Breast epithelium (tissue), 4 donors: ENCODE data around the gene RABL2A. TPM values are rescaled to one million over a fixed set of nuclear protein-coding genes. Genes with fewer than 3 reads are reported as not detected.
A peak's percentile ranks its signal among the peaks of the same experiment; 100 is the strongest.
"Not testable (repeated sequence)": the region's sequence is repeated elsewhere in the genome, so short reads cannot be mapped to it uniquely, and the experiment has no call there.

Experiments
- DNase-seq, 2 donors: peaks; one replicate each; pipeline ENCODE4 v3.0.0-alpha.2; 2019; ENCODE audit warnings: low spot score in 2 of 2
- H3K27ac ChIP-seq, 2 donors: fragments of 200-600 bp; sonication (generic) in 1 of 2; one replicate each; pipeline ENCODE4 v1.5.1; 2016 to 2019; ENCODE audit warnings: mild to moderate bottlenecking in 1 of 2
- H3K27me3 ChIP-seq, 2 donors: fragments of 200-600 bp; sonication (generic) in 1 of 2; one replicate each; pipeline versions ENCODE4 v1.5.1 to v1.6.0; 2017 to 2019; ENCODE audit warnings: control low read depth in 1 of 2, mild to moderate bottlenecking in 1 of 2
- H3K36me3 ChIP-seq: fragments of 200-600 bp; one replicate; pipeline ENCODE4 v1.5.1; 2019
- H3K4me1 ChIP-seq, 2 donors: fragments of 200-600 bp; sonication (generic); one replicate each; pipeline ENCODE4 v1.5.1; 2016 to 2019; ENCODE audit warnings: control low read depth in 1 of 2
- H3K4me3 ChIP-seq, 3 donors: fragments of 200-600 bp; sonication (generic); 1 replicate in 2 of 3; 2 replicates in 1 of 3; pipeline ENCODE4 v1.5.1; 2016 to 2019; ENCODE audit warnings: mild to moderate bottlenecking in 3 of 3, moderate library complexity in 2 of 3
- H3K9me3 ChIP-seq, 2 donors: fragments of 200-600 bp; sonication (generic) in 1 of 2; one replicate each; pipeline ENCODE4 v1.5.1; 2016 to 2019; ENCODE audit warnings: control low read depth in 1 of 2
- intact Hi-C: fragments of 100-400 bp; cut with DNase I; formaldehyde crosslinking; loops from one replicate; pipeline ENCODE4 v1.15.1; 2023; ENCODE audit warnings: low total_unique reads
- total RNA-seq, 3 donors: library from RNA; depleted of rRNA; stranded (reverse); fragments of >200 nt; gene quantifications; one replicate each; pipeline ENCODE4 v1.1.0, GENCODE V29; 2016

Gene RABL2A
- total RNA-seq, 3 donors from 2014 or later: 10.1 to 23.7 (median 14.7) TPM

DNA sequence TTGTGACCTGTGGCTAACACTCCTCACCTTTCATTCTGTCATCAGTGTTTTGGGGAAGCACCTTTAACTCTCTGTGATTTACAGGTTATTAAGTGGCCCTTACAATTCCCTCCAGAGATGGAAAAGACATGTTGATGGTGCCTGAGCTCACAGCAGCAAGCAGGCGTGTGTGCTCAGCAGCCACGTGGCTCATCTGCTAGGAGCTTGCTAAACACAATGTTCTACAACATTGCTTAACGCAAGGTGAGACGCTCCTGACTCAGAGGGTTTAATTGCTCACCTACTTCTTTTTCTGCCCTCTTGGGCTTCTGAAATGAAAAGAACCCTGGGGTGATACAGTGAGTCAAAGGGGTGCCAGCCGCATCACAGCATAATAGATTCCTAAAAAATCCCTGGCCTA lies 6.1 kb upstream of the RABL2A start:
- H3K9me3 ChIP-seq, H3K27me3 ChIP-seq, intact Hi-C loops: not testable (repeated sequence)

GRCh38 chr2:113625906-113626305 lies 1.2 kb upstream of the RABL2A start:
- H3K27me3 ChIP-seq, H3K4me1 ChIP-seq, DNase-seq, H3K27ac ChIP-seq, intact Hi-C loops, H3K36me3 ChIP-seq, H3K9me3 ChIP-seq: not testable (repeated sequence)
- peak overlapping the region in 2 of 3 donors; percentile 26 to 64 for H3K4me3 ChIP-seq

More for the DNA sequence above, 6.1 kb upstream of the RABL2A start:
- H3K36me3 ChIP-seq, H3K4me1 ChIP-seq, H3K27ac ChIP-seq, DNase-seq, H3K4me3 ChIP-seq: not testable (repeated sequence)

- intact Hi-C loops, H3K4me1 ChIP-seq, H3K9me3 ChIP-seq, H3K27ac ChIP-seq, H3K4me3 ChIP-seq, H3K27me3 ChIP-seq, H3K36me3 ChIP-seq, DNase-seq: not testable (repeated sequence)
Observed at GRCh38 chr2:113632849-113633345, 5.8 kb downstream of the RABL2A start.

DNA sequence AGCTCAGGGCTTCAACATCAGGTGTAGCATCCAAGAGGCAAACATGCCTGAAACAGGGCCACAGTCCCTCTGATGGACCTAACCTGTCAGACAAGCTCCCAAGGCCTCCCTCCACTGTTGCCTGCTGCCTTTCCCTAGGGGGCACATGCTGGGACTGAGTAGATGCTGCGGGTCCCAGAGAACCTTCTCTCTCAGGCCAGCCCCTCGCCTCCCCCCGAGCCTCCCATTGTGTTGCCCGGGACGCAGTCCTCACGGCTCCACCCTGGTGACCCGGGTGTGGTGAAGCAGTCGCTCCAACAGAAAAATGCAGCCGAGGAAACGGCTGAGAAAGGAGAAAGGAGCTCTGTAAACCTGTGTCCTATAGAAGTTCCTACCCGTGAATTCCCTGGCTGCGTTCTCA lies 8.3 kb downstream of the RABL2A start:
- H3K4me1 ChIP-seq, intact Hi-C loops, H3K9me3 ChIP-seq, H3K36me3 ChIP-seq, DNase-seq, H3K27ac ChIP-seq, H3K4me3 ChIP-seq, H3K27me3 ChIP-seq: not testable (repeated sequence)

- H3K27ac ChIP-seq, intact Hi-C loops, H3K36me3 ChIP-seq: not testable (repeated sequence)
Observed at GRCh38 chr2:113636226-113636625, 9.2 kb downstream of the RABL2A start.

GRCh38 chr2:113638084-113638483 lies 11.0 kb downstream of the RABL2A start:
- H3K36me3 ChIP-seq, H3K9me3 ChIP-seq, H3K4me3 ChIP-seq, DNase-seq, H3K27me3 ChIP-seq, intact Hi-C loops, H3K4me1 ChIP-seq, H3K27ac ChIP-seq: not testable (repeated sequence)

More at GRCh38 chr2:113636226-113636625, 9.2 kb downstream of the RABL2A start:
- not testable (repeated sequence) for H3K4me3 ChIP-seq, H3K4me1 ChIP-seq, DNase-seq, H3K9me3 ChIP-seq, H3K27me3 ChIP-seq

DNA sequence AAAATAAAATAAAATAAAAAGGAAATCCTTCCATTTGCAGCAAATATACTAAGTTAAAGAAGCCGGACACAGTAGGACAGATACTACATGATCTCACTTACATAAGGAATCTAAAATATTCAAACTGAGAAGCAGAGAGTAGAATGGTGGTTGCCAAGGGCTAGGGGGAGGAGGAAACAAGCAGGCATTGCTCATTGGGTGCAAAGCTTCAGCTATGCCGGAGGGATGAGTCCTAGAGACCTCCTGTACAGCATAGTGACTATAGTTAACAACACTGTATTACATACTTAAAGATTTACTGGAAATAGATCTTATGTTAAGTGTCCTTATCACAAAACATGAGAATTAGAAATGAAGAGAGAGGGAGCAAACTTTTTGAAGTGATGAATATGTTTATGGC lies 19.2 kb downstream of the RABL2A start:
- not testable (repeated sequence) for H3K9me3 ChIP-seq

DNA sequence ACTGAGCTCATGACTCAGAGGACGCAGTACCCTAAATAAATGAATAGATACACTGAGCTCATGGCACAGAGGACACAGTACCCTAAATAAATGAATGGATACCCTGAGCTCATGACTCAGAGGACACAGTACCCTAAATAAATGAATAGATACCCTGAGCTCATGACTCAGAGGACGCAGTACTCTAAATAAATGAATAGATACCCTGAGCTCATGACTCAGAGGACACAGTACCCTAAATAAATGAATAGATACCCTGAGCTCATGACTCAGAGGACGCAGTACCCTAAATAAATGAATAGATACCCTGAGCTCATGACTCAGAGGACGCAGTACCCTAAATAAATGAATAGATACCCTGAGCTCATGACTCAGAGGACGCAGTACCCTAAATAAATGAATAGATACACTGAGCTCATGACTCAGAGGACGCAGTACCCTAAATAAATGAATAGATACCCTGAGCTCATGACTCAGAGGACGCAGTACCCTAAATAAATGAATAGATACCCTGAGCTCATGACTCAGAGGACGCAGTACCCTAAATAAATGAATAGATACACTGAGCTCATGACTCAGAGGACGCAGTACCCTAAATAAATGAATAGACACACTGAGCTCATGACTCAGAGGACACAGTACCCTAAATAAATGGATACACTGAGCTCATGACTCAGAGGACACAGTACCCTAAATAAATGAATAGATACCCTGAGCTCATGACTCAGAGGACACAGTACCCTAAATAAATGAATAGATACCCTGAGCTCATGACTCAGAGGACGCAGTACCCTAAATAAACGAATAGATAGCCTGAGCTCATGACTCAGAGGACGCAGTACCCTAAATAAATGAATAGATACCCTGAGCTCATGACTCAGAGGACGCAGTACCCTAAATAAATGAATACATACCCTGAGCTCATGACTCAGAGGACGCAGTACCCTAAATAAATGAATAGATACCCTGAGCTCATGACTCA lies 24.1 kb downstream of the RABL2A start:
- intact Hi-C loops, H3K4me1 ChIP-seq, H3K9me3 ChIP-seq, H3K27me3 ChIP-seq, H3K36me3 ChIP-seq, H3K27ac ChIP-seq, H3K4me3 ChIP-seq, DNase-seq: not testable (repeated sequence)

More for the DNA sequence above, 19.2 kb downstream of the RABL2A start:
- H3K27ac ChIP-seq, intact Hi-C loops, H3K4me1 ChIP-seq, H3K4me3 ChIP-seq, H3K27me3 ChIP-seq, H3K36me3 ChIP-seq, DNase-seq: not testable (repeated sequence)

DNA sequence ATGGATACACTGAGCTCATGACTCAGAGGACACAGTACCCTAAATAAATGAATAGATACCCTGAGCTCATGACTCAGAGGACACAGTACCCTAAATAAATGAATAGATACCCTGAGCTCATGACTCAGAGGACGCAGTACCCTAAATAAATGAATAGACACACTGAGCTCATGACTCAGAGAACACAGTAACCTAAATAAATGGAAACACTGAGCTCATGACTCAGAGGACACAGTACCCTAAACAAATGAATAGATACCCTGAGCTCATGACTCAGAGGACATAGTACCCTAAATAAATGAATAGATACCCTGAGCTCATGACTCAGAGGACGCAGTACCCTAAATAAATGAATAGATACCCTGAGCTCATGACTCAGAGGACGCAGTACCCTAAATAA lies 25.5 kb downstream of the RABL2A start:
- H3K4me3 ChIP-seq, H3K27me3 ChIP-seq, H3K27ac ChIP-seq, DNase-seq, H3K4me1 ChIP-seq, intact Hi-C loops, H3K9me3 ChIP-seq, H3K36me3 ChIP-seq: not testable (repeated sequence)

GRCh38 chr2:113656031-113656624 lies 29.1 kb downstream of the RABL2A start:
- intact Hi-C loops, H3K27ac ChIP-seq, H3K4me1 ChIP-seq, H3K4me3 ChIP-seq, H3K9me3 ChIP-seq, H3K27me3 ChIP-seq, H3K36me3 ChIP-seq, DNase-seq: not testable (repeated sequence)

- H3K4me1 ChIP-seq, H3K27ac ChIP-seq, H3K27me3 ChIP-seq, H3K36me3 ChIP-seq, intact Hi-C loops, H3K9me3 ChIP-seq, H3K4me3 ChIP-seq, DNase-seq: not testable (repeated sequence)
Observed at GRCh38 chr2:113657735-113658134, 30.7 kb downstream of the RABL2A start.

DNA sequence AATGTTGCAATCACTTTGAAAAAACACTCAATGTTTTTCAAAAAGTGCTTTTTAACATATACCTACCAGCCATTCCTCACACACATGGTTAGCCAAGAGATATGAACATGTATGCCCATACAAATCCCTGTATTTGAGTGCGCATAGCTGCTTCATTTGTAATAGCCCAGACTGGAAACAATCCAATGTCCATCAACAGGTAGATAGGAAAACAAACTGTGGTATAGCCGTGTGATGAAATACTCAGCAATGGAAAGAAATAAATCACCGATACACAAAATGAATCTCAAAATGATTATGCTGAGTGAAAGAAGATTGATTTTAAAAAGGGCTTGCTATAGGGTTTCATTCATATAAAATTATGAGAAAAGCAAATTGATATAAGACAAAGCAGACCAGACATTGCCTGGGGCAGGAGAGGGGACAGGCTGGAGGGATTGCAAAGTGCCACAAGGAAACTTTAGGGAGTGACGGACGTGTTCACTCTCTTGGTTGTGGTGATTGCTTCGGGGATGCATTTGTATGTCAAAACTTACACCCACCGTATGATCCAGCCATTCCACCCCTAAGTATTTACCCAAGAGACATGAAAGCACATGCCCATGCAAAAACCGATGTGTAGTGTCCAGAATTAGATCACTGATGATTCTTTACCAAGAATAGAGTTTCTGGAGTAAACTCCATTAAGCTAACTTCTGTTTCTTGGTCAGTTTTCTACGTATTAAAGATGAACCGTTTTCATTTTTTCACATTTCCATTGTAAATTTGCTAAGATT lies 36.4 kb downstream of the RABL2A start:
- H3K4me1 ChIP-seq, DNase-seq, H3K27ac ChIP-seq, intact Hi-C loops, H3K27me3 ChIP-seq, H3K36me3 ChIP-seq, H3K4me3 ChIP-seq, H3K9me3 ChIP-seq: not testable (repeated sequence)
